Stimulated activated CD8-positive, alpha-beta memory T cell treated with anti-CD3 and anti-CD28 coated beads, Interleukin-2, amount 100 ng/mL, for 1 hour (primary cell): ENCODE data around the gene PIM2.

Experiments
- DNase-seq, 2 donors: peaks; one replicate each; pipeline ENCODE4 v3.0.0-alpha.2; 2020; ENCODE audit warnings: low read depth in 2 of 2

Gene PIM2

DNA sequence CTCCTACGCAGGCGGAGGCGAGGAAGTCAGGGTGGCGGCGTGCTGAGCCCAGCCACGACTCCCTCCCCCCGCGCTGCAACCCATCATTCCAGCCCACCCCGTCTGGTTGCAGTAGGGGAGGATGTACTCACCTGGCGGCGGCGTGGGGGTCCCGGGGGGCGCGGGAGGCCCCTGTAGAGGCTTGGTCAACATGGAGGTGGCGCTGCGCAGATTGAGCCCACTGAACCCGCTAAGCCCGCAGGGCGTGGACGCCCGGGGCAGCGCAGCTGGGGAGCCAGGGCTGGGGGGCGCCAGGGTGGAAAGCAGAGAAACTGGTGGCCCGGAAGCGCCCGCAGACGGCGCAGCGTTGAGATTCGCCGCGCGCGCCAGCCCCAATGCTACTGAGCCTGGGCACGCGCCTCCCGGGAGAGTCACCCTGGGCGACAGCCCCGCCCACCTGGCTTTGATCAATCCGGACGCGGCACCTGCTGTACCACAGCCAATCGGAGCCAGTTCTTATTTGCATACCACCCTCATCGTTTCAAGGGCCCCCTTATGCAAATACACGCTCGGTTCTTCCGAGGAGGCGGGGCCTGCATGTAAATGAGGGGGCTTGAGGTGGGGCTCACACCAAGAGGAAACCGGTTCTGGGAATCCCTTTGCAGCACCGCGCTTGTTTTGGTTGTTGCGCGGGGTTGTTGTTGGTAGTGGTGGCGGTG is at the start of gene PIM2:
Gene PIM2, minus strand, starts transcription at position 382 of the 698 bp plus-strand sequence. Its CDS starts 190 bp downstream, at position 192.
- peak; percentile 80 to 84 for DNase-seq

DNA sequence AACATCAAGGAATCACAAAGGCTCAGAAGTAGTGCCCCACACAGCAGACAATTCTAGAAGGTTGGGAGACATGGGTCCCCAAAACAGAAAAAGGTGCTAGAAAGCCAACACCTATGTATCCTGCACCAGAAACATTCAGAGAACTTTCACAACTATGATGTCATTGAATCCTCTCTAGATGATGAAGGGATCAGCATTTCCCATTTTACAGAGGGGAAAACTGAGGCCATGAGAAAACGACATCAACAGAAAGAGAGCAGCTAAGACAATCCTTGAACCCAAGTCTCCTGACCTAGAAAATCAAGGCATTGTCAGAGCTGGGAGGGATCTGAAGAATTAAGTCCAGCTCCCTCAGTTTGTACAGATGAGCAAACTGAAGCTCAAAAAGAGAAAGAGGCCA is 49.6 kb upstream of the PIM2 start:
- DNase-seq, result no peak

DNA sequence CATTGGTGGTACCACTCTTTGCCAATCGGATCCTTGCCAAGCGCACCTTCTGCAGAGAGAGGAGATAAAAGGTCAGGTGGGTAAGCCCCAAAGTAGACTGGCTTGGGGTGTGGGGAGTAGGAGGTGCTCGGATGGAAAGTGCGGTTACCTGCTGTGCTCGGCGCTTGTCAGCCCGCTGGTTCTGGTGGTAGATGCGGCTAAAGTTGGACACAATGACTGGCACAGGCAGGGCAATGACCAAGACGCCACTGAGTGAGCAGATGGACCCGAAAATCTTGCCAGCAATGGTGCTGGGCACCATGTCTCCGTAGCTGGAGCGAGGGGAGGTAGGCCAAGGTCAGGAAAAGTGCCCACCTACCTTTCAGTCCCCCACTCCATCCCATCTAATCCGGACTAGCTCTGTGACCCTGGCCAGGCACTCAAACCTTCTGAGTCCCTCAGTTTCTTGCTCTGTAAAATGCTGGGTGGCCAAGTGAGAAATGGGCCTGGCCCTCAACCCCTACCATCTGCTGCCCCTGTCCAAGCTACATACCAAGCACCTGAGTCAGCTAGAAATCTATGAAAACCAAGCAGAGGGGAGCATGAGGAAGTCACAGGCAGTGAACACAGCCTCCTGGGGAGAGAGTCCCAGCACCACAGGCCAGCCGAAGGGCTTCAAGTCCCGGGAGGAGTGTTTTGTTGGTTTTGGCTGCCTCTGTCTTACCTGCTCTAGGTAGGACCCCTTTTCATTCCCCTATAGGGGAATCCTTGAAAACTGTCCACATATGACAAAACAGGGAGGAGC is 48.2 kb upstream of the PIM2 start:
- DNase-seq, result no peak

DNA sequence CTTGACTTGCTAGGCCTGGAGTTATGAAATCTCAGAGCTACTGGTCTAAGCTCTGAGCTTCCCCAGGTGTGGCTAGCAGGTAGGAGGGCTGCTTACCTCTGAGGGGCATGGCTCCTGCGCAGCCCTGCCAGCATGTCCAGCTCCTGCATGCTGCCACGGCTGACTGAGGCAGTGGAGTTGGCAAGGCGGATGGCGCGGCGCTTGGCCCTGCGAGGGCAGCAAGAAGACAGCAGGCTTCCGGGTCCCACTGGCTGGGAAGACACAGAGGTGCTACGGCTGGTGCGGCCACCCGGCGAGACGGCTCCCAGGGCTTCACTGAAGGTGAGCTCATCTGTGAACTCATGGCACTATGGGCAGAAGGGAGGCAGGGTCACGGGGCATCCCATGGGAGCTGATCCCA is 47.1 kb upstream of the PIM2 start:
- no peak for DNase-seq

DNA sequence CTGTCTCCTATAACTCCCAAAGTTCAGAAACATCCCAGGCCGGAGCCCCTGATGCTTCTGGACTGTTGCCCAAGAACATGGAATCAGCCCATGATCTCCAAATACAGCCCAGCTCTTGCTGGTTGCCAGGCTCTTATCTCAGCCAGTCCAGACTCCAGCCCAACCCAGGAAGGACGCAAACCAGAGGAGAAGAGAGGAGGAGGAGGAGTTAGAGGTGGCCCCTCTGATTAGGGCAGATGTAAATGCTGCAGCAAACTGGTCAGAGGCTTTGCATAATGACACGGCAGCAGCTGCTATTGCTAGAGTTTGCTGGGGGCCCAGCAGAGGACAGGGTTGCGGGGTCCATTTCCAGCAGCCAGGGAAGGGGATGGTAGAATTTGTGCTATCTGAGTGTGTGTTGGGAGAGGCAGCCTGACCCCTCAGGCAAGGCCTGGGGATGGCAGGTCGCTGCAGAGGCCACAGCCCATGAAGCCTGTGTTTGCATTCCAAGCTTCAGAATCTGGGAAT is 42.8 kb upstream of the PIM2 start:
- no peak for DNase-seq

DNA sequence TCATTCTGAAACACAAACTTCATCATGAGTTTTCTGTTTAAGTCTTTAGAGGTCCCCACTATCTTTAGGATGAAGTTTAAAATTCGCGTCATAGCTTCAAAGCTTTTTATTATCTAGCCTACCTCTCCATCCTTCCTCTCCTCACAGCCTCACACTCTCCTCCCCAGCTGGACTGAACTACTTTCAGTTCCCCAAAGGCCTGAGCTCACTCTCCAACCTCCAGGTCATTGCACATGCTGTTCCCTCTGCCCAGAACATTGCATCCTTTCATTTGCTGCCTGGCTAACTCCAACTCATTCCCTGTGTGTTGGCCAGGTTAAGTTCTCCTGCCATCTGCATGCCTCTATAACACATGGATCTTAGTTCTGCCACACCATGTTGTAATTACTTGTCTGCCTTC is 41.5 kb upstream of the PIM2 start:
- no peak for DNase-seq

DNA sequence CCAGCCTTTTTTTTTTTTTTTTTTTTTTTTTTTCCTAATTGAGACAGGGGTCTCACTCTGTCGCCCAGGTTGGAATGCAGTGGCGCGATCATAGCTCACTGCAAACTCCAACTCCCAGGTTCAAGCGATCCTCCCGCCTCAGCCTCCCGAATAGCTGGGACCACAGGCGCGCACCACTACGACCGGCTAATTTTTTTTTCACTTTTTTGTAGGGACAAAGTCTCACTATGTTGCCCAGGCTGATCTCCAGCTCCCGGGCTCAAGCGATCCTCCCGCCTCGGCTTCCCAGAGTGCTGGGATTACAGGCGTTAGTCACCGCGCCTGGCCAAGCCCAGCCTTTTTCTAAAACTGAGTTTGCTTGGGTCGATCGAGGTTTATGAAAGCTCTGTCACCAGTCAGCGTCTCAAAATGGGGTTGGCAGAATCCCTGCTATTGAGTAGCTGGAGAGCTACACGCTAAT is 39.8 kb upstream of the PIM2 start:
- no peak for DNase-seq

DNA sequence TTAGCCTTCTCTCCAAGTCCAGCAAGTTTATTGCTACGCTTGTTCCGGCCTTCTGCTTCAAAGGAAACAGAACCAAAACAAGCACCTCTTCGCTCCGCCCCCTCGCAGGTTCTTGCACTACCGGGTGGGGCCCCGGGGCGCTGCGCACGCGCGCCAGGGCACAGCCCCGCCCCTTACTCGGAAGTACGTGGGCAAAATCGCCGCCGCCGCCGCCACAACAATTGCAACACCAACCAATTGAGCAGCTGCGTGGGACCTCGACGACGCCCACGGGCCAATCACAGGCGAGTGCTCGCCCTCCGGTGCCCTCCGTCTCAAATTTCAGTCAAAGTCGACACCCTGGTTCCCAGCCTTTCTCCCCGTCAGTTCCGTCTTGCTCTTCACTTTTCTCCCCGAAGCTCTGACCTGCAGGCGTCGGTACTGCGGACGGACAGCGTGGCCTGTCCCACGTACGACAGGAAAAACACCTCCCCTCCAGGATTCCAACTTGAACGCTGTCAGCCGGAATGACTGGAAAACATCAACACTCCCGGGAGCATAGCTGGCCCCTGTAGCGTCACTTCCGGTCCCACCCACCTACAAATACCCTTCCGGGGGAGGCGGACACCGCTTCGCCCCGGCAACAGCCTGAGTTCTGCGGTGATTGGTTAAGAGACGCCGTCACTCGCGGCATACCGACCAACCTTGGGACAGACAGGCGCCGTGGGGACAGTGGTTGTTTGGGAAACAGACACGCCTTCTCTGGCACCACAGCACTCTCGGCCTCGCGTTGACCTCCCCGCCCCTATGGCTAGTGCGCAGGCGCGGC is 39.2 kb upstream of the PIM2 start:
- peak; percentile 81 to 83 for DNase-seq

DNA sequence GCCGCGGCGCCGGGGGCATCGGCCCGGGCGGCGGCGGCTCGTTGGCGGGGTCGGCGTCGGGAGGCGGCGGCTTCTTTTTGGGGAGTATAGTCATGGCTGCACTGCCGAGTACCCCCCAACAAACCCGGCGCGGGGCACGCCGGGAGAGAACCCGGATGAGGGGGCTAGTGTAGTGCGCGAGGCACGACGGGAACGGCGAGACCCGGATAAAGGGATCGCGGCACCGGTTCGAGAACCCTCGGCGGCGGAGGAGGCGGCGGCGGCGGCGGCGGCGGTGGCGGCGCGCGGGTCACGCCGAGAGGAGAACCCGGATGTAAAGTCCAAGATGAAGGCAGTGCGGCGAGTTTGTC is 38.6 kb upstream of the PIM2 start, which contains the start of gene OTUD5:
Gene OTUD5, minus strand, starts transcription at position 131 of the 350 bp plus-strand sequence. Its CDS starts 37 bp downstream, at position 94.
- peak; percentile 42 to 61 for DNase-seq

DNA sequence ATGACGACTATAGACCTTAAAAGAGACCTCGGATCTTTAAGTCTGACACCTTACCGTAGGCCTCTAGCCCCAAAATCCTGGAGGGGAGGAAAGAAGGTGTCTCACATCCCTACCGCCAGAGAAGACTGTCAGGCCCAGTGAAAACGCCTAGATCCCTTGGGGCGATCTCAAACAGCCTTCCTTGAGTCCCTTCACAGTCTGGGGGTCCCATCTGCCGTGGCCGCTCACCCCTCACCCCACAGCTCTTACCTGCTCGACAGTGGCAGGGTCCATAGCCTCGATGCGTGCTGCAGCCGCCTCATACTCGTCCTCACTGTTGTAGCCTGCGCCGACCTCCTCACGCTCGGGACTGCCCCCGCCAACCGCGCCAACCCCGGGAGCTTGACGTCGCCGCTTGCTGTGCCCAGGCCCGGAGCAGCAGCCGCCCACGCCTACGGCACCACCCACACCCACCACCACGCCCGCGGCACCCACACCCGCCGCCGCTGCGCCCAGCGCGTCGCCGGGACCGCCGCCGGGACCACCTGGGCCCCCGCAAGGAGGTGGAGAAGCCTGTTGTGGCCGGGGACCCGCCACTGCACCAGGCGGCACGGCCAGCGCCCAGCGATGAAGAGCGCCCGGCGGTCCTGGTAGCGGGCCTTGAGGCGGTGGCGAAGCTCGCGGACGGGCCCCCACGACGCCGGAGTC is 38.0 kb upstream of the PIM2 start:
- peak in 1 of 2 donors; percentile 31 for DNase-seq

DNA sequence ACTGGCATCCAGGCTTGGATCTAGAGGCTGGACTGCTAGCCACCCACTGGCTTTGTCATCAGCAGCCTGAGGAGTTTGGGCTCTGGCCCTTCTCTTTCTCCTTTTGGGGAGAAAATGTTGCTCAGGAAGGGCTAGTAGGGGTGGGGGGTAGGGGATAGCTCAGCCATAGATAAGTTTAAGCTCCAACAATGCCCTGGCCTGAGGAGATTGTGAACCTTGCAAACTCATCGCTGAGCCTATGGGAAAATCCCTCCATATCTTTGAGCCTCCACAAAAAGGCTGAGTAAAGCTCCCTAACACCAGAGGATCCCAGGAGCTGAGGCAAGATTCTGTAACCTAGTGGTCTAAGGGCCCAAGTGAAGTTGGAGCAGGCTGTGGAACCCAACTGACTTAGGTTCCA is 29.8 kb upstream of the PIM2 start:
- no peak for DNase-seq

DNA sequence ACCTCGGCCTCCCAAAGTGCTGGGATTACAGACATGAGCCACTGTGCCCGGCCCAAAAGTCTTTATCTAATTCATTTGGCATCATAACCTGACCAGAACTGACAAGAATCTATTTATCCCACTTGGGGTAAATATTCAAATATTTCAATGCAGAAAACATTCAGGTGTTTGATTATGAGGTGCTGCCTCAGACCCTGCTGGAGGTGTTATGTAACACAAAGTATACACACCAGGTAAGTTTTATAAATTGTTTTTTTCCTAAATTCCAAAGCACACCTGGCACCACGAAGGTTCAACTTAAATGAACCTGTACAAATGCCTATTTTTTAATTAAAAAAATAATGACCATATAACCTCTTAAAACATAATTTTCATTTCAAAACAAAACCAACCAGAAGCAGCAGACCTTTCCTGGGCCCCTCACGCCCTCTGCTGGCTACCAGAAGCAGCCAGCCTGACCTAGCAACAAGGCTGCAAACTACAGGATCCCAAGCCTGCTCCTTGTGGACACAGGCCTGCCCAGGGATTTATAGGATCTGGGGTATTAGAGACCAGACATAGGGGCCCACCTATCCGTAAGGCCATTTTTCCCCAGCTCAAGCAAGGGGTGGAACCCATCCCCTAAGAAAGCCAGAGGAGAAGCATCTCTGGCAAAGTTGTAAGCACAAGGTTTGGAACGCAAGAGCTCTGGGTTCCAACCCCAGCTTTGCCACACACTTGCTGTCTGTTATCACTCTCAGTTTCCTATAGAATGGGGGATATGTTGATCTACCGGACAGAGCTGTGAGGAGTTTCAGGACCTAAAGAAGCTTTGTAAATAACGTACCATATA is 26.9 kb upstream of the PIM2 start:
- peak in 1 of 2 donors; percentile 22 for DNase-seq

DNA sequence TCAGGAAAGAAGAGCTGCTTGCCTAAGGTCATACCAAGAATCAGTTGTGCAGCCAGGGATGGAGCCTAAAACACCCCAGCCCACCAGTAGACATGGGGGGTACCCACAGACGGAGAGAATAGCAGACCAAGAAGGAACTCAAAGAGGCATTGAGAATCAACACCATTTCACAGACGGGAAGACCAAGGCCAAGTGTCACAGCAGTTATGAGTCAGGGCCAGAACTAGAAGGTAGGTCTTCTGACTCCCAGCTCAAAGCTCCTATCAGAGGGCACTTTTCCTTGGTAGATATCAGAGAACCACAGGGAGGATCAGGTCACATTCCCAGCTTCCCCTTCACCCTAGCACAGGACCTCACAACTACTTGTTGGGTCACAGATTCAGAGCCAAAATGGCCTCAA is 24.1 kb upstream of the PIM2 start:
- DNase-seq, result no peak

DNA sequence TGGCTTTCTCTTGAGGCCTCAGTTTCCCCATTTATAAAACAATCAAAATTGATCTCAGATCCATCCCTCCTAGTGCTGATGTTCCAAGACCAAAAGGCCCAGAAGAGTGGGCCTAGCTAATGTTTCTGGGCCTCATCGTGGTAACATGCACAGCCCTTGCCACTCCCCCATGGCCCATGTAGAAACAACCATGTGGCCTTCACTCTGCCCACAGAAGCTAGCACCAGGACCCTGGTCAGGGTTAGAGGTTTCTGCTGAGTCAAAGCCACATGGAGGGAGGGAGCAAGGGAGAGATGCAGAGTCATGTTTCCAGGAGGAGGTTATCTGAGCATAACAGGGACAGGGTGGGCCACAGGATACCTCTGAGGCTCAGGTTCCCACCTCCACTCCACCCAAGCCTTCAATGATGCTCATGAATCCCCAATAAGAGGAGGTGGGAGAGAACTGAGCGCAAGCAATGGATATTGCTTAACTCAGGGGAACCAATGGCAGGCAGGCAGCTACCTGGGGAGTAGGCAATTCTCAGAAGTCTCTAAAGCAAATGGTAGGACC is 21.7 kb upstream of the PIM2 start:
- DNase-seq, result no peak

DNA sequence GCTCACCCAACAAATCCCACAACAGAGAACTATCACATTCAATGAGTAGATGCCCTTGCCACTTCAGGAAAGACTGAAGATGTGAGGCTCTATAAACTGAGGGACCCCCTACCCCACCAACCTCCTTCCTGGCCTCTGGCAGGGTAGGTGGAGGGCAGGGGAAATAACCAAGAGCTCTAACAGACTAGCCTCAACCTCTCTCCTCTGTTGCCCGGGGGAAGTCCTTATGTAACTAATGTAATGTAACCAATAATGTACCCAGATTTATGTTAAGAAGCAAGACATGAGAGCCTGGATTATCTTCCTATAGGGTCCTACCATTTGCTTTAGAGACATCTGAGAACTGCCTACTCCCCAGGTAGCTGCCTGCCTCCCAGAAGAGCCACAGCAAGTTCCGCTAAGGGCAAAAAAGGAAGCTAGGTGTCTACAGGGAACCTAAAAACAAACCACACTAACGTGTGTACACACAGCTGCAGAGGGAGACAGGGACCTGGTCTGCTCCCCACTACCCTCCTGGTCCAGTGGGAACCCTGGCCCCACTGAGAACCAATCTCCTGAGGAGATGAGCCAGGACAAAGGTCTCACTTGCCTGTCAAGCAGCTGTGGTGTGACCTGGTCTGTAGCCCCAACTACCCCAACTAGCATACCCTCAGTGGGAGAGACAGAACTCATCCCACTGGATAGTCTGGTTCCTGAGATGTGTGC is 20.9 kb upstream of the PIM2 start:
- DNase-seq, result no peak

DNA sequence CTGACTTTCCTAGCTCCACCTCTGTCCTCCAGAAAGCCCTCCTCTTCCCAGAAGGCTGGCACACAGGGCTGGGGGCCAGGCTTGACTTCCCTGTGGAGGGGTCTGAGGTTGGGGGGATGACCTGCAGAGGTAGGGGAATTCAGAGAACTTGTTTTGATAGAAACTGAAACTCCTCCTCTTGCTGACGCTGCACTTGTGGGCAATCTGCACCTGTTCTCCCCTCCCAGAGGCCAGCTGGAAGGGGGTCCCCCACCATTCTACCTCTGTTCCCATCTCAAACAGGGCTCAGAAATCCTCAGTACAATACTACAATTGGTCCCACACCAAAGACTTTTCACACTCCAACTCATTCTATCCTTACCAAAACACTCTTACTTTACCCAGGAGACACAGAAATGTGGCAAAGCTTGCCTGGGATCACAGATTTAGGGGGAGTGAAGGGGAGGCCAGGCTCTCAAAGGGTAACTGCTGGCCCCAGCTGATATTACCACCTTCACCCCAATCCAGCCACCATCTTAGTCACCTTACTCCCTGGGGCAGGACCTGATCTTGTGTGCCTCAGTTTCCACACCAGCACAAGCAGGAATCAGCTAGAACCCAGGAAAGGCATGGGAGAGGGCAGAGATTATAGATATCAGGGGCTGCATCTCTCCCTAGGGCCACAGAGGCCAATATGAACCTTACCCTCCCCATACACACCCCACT is 20.0 kb upstream of the PIM2 start:
- no peak for DNase-seq

DNA sequence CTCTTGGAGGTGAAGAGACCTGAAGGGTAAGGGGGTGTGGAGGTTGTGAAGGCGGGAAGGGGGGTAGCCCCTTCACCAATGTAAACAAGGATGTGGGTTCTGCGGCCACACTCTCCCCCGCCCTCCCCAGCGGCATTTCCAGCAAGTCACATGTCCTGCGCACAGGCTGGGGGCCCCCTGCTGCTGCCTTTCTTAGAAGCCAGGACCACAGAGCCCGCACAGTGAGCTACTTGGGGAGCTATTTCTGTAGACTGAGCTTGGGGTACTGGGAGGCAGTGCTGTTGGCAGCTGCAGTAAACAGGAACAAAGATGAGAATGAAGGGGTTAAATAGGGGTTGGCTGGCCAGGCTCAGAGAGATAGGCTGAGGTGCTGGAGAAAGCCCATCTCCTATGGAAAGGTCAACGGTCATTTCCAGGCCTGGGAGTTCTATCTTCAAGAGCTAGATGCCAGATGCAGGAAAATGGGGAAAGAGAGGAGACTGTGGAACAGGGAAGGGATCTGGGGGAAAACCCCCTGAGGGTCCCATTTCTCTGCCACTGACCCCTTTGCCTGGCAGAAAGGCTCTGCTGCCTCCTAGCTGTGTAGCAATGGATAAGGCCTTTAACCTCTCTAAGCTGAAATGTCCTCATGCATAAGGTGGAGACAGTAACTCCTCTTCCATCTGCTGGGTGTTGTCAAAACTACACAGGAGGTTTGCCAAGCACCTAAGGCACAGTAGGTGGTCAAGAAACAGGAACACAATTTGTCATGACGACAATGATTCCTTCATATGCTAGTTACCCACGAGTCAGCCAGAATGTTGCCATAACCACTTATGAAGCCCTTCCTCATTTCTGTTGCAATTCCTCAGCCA is 18.5 kb upstream of the PIM2 start:
- DNase-seq, result peak; percentile 76 to 80

DNA sequence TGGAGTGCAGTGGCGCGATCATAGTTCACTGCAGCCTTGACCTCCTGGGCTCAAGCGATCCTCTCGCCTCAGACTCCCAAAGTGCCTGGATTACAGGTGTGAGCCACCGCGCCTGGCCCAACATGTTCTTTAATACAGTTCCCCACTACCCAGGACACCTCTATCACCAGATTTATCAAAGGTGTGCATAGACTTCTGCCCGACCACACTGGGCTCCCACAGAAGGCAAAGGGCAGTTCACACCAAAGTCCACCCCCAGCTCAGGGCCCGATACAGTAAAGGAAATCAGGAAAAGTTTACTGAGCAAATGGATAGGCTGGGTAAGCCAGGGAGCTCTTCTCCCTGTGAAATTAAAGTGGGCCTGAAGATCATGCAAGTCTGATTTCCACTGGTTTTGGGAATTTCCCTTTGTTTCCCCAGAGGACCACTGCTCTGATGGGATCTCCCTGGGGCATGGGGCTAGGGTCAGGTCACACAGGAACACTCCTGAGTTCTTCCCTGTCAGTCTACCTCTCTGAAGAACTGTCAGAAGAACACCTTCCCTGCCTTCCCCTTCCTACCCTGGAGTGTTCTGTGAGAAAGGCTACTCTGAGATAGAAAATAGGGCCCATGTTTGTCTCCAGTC is 17.7 kb upstream of the PIM2 start:
- DNase-seq, result no peak
